ENCODE measurements around the gene B3GALNT1. TPM values are rescaled to one million over a fixed set of nuclear protein-coding genes. Genes with fewer than 3 reads are reported as not detected.

Gene B3GALNT1
- total RNA-seq, 1 experiment from 2014 or later = 31.1 TPM

Other genes with a start within 250 kb of the B3GALNT1 start
- 90.7 and 104 TPM in 2 replicates for gene NMD3, start 116.0 kb upstream of the B3GALNT1 start, total RNA-seq (2022)